Measurements from ENCODE around the gene NR2F6. TPM values are rescaled to one million over a fixed set of nuclear protein-coding genes. Genes with fewer than 3 reads are reported as not detected.
A peak's percentile ranks its signal among the peaks of the same experiment; 100 is the strongest.

Gene NR2F6
- polyA plus RNA-seq, 1 donor (not counting 4 experiments of a cell fraction or from before 2014, with no cell fraction given): 12.3 TPM

DNA sequence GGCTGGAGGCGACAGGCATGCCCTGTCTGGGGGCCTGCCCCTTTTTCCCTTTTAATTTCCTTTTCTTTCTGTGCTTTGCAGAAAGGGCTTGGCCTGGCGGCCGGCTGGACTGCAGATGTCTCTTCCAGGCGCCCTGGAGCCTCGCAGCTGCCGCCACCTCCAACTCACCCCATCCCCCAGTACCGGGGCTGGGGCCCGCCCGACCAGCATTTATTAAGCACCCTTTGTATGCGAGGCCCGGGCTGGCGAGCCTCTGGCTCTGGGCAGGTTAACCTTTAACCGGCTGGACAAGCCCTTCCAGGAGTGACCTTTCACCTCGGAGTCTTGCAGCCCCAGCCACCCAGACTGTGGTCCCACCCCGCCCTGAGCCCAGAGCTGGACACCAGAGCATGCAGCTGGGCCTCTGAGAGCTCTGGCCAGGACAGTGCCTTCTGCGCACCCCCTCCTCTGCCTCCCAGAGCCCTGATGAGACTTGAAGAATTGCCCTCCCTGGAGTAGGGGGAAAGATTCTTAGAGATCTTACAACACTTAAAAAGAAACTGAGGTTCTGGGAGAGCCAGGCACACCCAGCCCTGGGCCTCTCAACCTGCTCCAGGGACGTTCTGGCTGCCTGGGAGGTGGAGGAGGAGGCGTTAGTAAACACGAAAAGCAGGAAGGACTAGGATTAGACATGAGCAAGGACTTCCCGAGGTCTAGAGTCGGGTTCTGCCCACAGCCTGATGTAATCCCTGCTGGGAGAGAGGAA is 1.1 kb upstream of the NR2F6 start:
- Histone ChIP-seq H2AFZ (ENCODE audit: control insufficient read depth, low read length) (no peak overlapping the region), H3K9me3 (ENCODE audit: control insufficient read depth, low read depth, low read length) (no peaks in the 10 kb centered on the region), H3K27me3 (ENCODE audit: control insufficient read depth, extremely low read depth, insufficient read depth, low read length) (no peaks in the 10 kb centered on the region), H3K4me1 (ENCODE audit: control insufficient read depth, extremely low read depth, insufficient read depth, low read length) (peaks cover 26% of the 10 kb centered on the region), H3K36me3 (ENCODE audit: control insufficient read depth in 2 of 2, extremely low read depth in 1 of 2, insufficient read depth in 2 of 2, low read length in 2 of 2) (no peaks in the 10 kb centered on the region), H3K79me2 (ENCODE audit: control insufficient read depth, insufficient read depth, low read length) (peaks cover 29% of the 10 kb centered on the region), H4K20me1 (ENCODE audit: control insufficient read depth, extremely low read depth, insufficient read depth, low read length) (no peaks in the 10 kb centered on the region), H3K4me2 (ENCODE audit: control insufficient read depth, extremely low read depth, insufficient read depth, low read depth, low read length) (peak overlapping the region; percentile 76), H3K9me1 (ENCODE audit: control insufficient read depth, extremely low read depth, insufficient read depth, low read length) (no peaks in the 10 kb centered on the region), H3K4me3 (ENCODE audit: control insufficient read depth in 2 of 3, extremely low read depth in 1 of 3, insufficient read depth in 2 of 3, low read depth in 1 of 3, low read length in 3 of 3) (peak overlapping the region in 1 of 3 experiments; percentile 38), H3K27ac (ENCODE audit: control insufficient read depth, insufficient read depth, low read length) (no peak overlapping the region), H3K9ac (ENCODE audit: control insufficient read depth, extremely low read depth, insufficient read depth, low read length) (peak overlapping the region; percentile 52)
- dilution Hi-C loops (cut with MboI; ENCODE audit: extremely low pct_ligation_motif_present, low sequenced_read_pairs): no loop called here
- FAIRE-seq (no peak), DNase-seq (ENCODE audit: low read depth, low spot score) (no peak)
- no peak for TF ChIP-seq EZH2 (IDR thresholded peaks at IDR 0.05; ENCODE audit: low read length)
- TF ChIP-seq, protein P1, sequence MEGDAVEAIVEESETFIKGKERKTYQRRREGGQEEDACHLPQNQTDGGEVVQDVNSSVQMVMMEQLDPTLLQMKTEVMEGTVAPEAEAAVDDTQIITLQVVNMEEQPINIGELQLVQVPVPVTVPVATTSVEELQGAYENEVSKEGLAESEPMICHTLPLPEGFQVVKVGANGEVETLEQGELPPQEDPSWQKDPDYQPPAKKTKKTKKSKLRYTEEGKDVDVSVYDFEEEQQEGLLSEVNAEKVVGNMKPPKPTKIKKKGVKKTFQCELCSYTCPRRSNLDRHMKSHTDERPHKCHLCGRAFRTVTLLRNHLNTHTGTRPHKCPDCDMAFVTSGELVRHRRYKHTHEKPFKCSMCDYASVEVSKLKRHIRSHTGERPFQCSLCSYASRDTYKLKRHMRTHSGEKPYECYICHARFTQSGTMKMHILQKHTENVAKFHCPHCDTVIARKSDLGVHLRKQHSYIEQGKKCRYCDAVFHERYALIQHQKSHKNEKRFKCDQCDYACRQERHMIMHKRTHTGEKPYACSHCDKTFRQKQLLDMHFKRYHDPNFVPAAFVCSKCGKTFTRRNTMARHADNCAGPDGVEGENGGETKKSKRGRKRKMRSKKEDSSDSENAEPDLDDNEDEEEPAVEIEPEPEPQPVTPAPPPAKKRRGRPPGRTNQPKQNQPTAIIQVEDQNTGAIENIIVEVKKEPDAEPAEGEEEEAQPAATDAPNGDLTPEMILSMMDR (optimal IDR thresholded peaks at IDR 0.05 in 1 of 3, IDR thresholded peaks at IDR 0.05 in 1 of 3, conservative IDR thresholded peaks at IDR 0.05 in 1 of 3; ENCODE audit: extremely low read depth in 1 of 3, insufficient read depth in 2 of 3, low read length in 3 of 3): no peak

DNA sequence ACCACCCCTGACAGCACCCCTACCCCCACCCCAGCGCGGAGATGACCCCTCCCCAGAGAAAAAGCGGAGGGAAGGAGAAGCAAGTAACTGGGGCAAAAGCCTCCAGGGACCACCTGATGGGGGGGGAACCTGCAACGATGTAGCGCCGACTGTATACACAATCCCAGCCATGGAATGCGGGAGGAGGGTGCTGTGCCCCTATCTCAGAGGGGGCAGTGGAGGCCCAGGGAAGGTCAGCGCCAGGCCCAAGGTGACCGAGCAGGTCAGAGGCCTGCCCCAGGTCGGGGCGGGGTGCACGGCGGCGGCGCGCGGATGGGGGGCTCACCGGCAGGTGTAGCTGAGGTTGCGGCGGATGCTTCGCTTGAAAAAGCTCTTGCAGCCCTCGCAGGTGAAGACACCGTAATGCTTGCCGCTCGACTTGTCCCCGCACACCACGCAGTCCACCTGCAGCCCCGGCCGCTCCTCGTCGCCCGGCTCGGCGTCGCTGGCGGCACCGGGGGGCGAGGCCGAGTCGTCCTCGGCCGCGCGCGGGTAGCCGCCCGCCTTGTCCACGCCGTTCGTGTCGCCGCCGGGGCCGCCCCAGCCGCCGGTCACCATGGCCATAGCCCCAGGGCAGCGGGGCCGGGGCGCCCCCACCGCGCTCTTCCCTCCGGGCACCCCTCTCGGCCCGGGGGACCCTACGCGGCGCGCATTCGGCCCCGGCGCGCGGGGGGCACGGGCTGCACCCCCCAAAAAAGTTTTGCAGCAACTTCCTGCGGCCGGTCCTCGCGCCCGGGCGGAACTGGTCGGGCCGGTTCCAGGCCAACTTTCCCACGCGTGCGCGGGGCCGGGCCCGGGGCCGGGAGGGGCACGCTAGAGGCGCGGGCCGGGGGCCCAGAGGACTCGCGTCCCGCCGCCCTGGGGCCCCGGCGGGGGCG is 843 bp downstream of the NR2F6 start:
- FAIRE-seq (no peak), DNase-seq (ENCODE audit: low read depth, low spot score) (no peak)
- Histone ChIP-seq H3K79me2 (ENCODE audit: control insufficient read depth, insufficient read depth, low read length) (peaks cover 40% of the 10 kb centered on the region), H3K9ac (ENCODE audit: control insufficient read depth, extremely low read depth, insufficient read depth, low read length) (peak overlapping the region; percentile 73), H3K36me3 (ENCODE audit: control insufficient read depth in 2 of 2, extremely low read depth in 1 of 2, insufficient read depth in 2 of 2, low read length in 2 of 2) (no peaks in the 10 kb centered on the region), H3K4me2 (ENCODE audit: control insufficient read depth, extremely low read depth, insufficient read depth, low read depth, low read length) (peak overlapping the region; percentile 70), H3K9me3 (ENCODE audit: control insufficient read depth, low read depth, low read length) (no peaks in the 10 kb centered on the region), H3K4me1 (ENCODE audit: control insufficient read depth, extremely low read depth, insufficient read depth, low read length) (peaks cover 26% of the 10 kb centered on the region), H3K27ac (ENCODE audit: control insufficient read depth, insufficient read depth, low read length) (no peak overlapping the region), H3K9me1 (ENCODE audit: control insufficient read depth, extremely low read depth, insufficient read depth, low read length) (no peaks in the 10 kb centered on the region), H3K27me3 (ENCODE audit: control insufficient read depth, extremely low read depth, insufficient read depth, low read length) (no peaks in the 10 kb centered on the region), H3K4me3 (ENCODE audit: control insufficient read depth in 2 of 3, extremely low read depth in 1 of 3, insufficient read depth in 2 of 3, low read depth in 1 of 3, low read length in 3 of 3) (peak overlapping the region; percentile 82 to 92 (median 86)), H4K20me1 (ENCODE audit: control insufficient read depth, extremely low read depth, insufficient read depth, low read length) (no peaks in the 10 kb centered on the region), H2AFZ (ENCODE audit: control insufficient read depth, low read length) (peak overlapping the region; percentile 37)
- dilution Hi-C loops (cut with MboI; ENCODE audit: extremely low pct_ligation_motif_present, low sequenced_read_pairs): no loop called here
- TF ChIP-seq, protein P1 (optimal IDR thresholded peaks at IDR 0.05 in 1 of 3, IDR thresholded peaks at IDR 0.05 in 1 of 3, conservative IDR thresholded peaks at IDR 0.05 in 1 of 3; ENCODE audit: extremely low read depth in 1 of 3, insufficient read depth in 2 of 3, low read length in 3 of 3): no peak
- TF ChIP-seq EZH2 (IDR thresholded peaks at IDR 0.05; ENCODE audit: low read length): no peak

Data from keratinocyte (primary cell).